A673 (cell line): ENCODE data around the gene RYK. TPM values are rescaled to one million over a fixed set of nuclear protein-coding genes. Genes with fewer than 3 reads are reported as not detected.

Experiments
- BruUV-seq: library from RNA; stranded (reverse); fragments of 400-500 nt; replicated peaks from 2 replicates; lab custom pipeline; 2021; lab: Mats Ljungman, UMichigan
- CTCF ChIA-PET: fragments of 300-600 bp; sonication (Branson Sonifier 250); formaldehyde crosslinking; loops from one replicate; lab custom pipeline; 2022; ENCODE audit warnings: antibody characterized with exemption; lab: Charles Lee
- POLR2A ChIA-PET: fragments of 300-600 bp; sonication (Branson Sonifier 250); formaldehyde crosslinking; loops from one replicate; lab custom pipeline; 2022; ENCODE audit warnings: antibody characterized with exemption; ENCODE audit not compliant: low non-redundant PET; lab: Charles Lee
- DNase-seq: peaks from one replicate; pipeline ENCODE4 v3.0.0-alpha.2; 2015; ENCODE audit warnings: low spot score
- H3K27ac ChIP-seq: fragments of 200-600 bp; sonication (generic); 2 replicates; pipeline ENCODE4 v1.5.1; 2016; ENCODE audit warnings: mixed run types, low read depth, mild to moderate bottlenecking, mixed read lengths, antibody characterized with exemption, low read length; ENCODE audit not compliant: poor library complexity, severe bottlenecking
- H3K27me3 ChIP-seq: fragments of 200-600 bp; sonication (generic); replicated peaks from 2 replicates; pipeline ENCODE4 v1.6.1; 2017; ENCODE audit warnings: mixed run types, low read depth, mild to moderate bottlenecking, mixed read lengths, antibody characterized with exemption, low read length; ENCODE audit not compliant: insufficient read depth, poor library complexity
- H3K36me3 ChIP-seq: fragments of 200-600 bp; sonication (generic); 2 replicates; pipeline ENCODE4 v1.6.1; 2016; ENCODE audit warnings: mixed run types, mild to moderate bottlenecking, mixed read lengths, antibody characterized with exemption, low read length; ENCODE audit not compliant: insufficient read depth, poor library complexity, severe bottlenecking
- H3K4me1 ChIP-seq: fragments of 200-600 bp; sonication (generic); 2 replicates; pipeline ENCODE4 v1.6.1; 2017; ENCODE audit warnings: mixed run types, mild to moderate bottlenecking, mixed read lengths, antibody characterized with exemption, low read length; ENCODE audit not compliant: insufficient read depth, poor library complexity, severe bottlenecking
- H3K4me3 ChIP-seq: fragments of 200-600 bp; sonication (generic); 2 replicates; pipeline ENCODE4 v1.5.1; 2016; ENCODE audit warnings: low read depth, mixed run types, mild to moderate bottlenecking, mixed read lengths, low read length; ENCODE audit not compliant: poor library complexity, severe bottlenecking
- H3K9me3 ChIP-seq: fragments of 200-600 bp; sonication (generic); 2 replicates; pipeline ENCODE4 v1.6.1; 2016; ENCODE audit warnings: mixed run types, low read depth, mild to moderate bottlenecking, mixed read lengths, antibody characterized with exemption, low read length; ENCODE audit not compliant: poor library complexity, severe bottlenecking
- EZH2 ChIP-seq: fragments of 200-600 bp; sonication (generic); IDR thresholded peaks from 2 replicates; pipeline ENCODE4 v1.6.1; 2017; ENCODE audit warnings: borderline replicate concordance, low read depth, mild to moderate bottlenecking, mixed read lengths, antibody characterized with exemption, low read length; ENCODE audit not compliant: poor library complexity, severe bottlenecking
- intact Hi-C: fragments of 100-400 bp; cut with micrococcal nuclease; formaldehyde crosslinking; loops from one replicate; pipeline ENCODE4 v1.10.0; 2022; ENCODE audit not compliant: unreplicated experiment
- total RNA-seq: library from RNA; stranded (reverse); gene quantifications from 2 replicates; pipeline ENCODE4 v1.2.3, GENCODE V29; 2021
- TF ChIP-seq, protein P1 (sequence below): fragments of 300-800, 200-600 bp; sonication (generic); conservative IDR thresholded peaks from 2 replicates; pipeline ENCODE4 v1.5.1; 2017; ENCODE audit warnings: low read depth, mild to moderate bottlenecking, antibody characterized with exemption, low read length, moderate library complexity, mixed read lengths

RYK gene
- total RNA-seq, 1 experiment from 2014 or later = 47.8 TPM

DNA sequence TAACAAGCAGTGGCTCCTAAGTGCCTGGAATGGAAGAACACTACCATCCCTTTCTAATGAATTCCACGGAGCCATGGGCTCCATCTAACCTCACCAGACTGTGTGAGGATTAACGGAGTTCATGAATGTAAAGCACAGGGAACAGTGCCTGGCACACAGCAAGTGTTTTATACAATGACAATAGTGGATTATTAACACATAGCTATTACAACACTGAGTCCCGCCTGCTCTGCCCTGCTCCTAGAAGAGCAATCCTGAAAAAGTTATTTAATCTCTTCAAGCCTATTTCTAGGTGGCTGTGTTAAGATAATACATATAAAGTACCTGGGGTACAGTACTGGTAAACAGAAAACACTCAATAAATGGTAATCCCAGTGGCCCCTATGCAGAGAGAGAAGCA, 51.4 kb downstream of the RYK start:
- POLR2A ChIA-PET = no interaction called here
- H3K27ac ChIP-seq = no peak overlapping the region

DNA sequence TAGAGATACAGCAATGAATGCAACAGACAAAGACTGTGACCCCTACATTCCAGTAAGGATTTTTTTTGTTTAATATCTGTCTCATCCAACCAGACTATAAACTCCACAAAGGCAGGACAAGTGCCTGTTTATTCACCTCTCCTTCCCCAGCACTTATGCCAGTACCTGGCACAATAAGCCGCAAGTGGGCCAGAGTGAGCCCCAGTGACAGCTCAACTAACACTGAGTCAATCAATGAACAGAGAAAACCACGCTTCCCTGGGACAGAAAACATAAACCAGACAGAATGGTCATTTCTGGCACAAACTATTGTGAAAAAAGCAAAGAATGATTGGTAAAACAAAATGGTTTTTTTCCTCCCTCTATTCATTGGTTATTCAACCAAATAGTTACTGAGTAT, 52.2 kb downstream of the RYK start:
- DNase-seq = no peak
- H3K4me1 ChIP-seq = no peaks in the 10 kb centered on the region
- no peaks in the 10 kb centered on the region for H3K9me3 ChIP-seq
- no peak overlapping the region for H3K27ac ChIP-seq
- no peaks in the 10 kb centered on the region for H3K27me3 ChIP-seq
- H3K36me3 ChIP-seq = peaks cover 8% of the 10 kb centered on the region
- TF ChIP-seq, protein P1, sequence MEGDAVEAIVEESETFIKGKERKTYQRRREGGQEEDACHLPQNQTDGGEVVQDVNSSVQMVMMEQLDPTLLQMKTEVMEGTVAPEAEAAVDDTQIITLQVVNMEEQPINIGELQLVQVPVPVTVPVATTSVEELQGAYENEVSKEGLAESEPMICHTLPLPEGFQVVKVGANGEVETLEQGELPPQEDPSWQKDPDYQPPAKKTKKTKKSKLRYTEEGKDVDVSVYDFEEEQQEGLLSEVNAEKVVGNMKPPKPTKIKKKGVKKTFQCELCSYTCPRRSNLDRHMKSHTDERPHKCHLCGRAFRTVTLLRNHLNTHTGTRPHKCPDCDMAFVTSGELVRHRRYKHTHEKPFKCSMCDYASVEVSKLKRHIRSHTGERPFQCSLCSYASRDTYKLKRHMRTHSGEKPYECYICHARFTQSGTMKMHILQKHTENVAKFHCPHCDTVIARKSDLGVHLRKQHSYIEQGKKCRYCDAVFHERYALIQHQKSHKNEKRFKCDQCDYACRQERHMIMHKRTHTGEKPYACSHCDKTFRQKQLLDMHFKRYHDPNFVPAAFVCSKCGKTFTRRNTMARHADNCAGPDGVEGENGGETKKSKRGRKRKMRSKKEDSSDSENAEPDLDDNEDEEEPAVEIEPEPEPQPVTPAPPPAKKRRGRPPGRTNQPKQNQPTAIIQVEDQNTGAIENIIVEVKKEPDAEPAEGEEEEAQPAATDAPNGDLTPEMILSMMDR = no peak
- TF ChIP-seq EZH2 = no peak
- POLR2A ChIA-PET = no interaction called here
- CTCF ChIA-PET = interaction anchor here (0.6 to 2.0 kb wide), 3 partner anchors 14 to 244 kb away, joined by 3 to 9 read pairs (median 3); no protein-coding TSS in a partner anchor
- H3K4me3 ChIP-seq = no peak overlapping the region
- intact Hi-C loops = loop anchor here (5.0 kb wide), 1 partner anchor 109 kb away; no protein-coding TSS in a partner anchor
- no TSS peak for BruUV-seq

More for the DNA sequence above, 51.4 kb downstream of the RYK start:
- no peaks in the 10 kb centered on the region for H3K4me1 ChIP-seq
- no peaks in the 10 kb centered on the region for H3K9me3 ChIP-seq
- no TSS peak for BruUV-seq
- CTCF ChIA-PET = no interaction called here
- no peak for TF ChIP-seq EZH2
- TF ChIP-seq, protein P1 = no peak
- no peaks in the 10 kb centered on the region for H3K27me3 ChIP-seq
- intact Hi-C loops = loop anchor here (5.0 kb wide), 1 partner anchor 108 kb away; no protein-coding TSS in a partner anchor
- H3K36me3 ChIP-seq = peaks cover 8% of the 10 kb centered on the region
- H3K4me3 ChIP-seq = no peak overlapping the region
- DNase-seq = no peak

DNA sequence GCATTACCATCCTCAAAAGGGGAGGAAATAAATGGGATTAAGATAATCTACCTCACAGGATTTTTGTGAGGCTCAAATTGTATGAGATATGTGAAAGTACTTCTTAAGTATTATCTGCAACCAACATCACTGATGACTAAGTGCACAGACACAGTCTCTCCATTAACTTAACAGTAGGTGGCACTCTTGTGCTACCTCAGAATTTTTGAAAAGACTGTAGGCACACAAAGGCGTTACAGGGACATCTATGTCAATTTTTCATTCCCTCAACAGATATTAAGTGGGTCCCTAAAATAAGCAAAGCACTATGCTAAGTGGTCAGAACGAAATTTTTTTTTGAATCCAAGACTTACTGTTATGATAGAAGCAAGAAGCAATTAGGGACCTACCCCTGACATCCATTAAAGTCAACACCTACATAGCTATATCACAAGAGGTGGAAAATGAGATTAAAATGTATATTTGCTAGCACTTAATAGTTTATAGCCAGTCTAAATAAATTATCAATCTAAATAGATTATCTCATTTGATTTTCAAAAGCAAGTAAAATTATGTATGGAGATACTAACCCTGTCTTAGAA, 52.9 kb downstream of the RYK start:
- no TSS peak for BruUV-seq
- H3K27ac ChIP-seq = no peak overlapping the region
- H3K4me3 ChIP-seq = no peak overlapping the region
- H3K4me1 ChIP-seq = no peaks in the 10 kb centered on the region
- POLR2A ChIA-PET = no interaction called here
- intact Hi-C loops = loop anchor here (2.0 to 5.0 kb wide), 2 partner anchors 110 to 275 kb away; no protein-coding TSS in a partner anchor
- no peaks in the 10 kb centered on the region for H3K9me3 ChIP-seq
- H3K36me3 ChIP-seq = peaks cover 8% of the 10 kb centered on the region
- TF ChIP-seq, protein P1 = peak; percentile 78
- no peak for TF ChIP-seq EZH2
- peak; percentile 79 for DNase-seq
- no peaks in the 10 kb centered on the region for H3K27me3 ChIP-seq
- CTCF ChIA-PET = interaction anchor here (0.6 to 2.0 kb wide), 5 partner anchors 12 to 244 kb away, joined by 3 to 9 read pairs (median 3); no protein-coding TSS in a partner anchor
